ENCODE data around the gene MACROD1. TPM values are rescaled to one million over a fixed set of nuclear protein-coding genes. Genes with fewer than 3 reads are reported as not detected.

The MACROD1 gene
- total RNA-seq, 1 experiment from 2014 or later, result 36.9 TPM

DNA sequence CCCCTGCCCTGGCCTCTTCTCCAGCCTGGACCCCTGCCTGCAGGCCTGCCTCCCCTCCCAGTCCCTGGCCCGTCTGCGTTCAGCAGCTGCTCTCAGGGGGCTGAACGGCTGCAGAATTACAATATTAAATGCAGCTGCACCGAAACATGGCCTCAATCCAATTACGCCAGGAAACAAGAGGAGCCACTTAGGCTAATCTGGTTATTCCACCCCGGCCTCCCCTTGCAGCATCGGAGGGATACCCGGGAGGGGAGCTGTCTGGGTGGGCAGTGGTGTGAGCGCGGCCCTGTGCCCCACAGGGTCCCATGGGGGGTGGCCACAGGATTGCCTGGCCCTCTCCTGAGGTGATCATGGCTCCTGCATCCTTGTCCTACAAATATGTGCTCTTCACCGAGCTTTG lies 87.6 kb downstream of the MACROD1 start (continued):
- TF ChIP-seq, protein P1, sequence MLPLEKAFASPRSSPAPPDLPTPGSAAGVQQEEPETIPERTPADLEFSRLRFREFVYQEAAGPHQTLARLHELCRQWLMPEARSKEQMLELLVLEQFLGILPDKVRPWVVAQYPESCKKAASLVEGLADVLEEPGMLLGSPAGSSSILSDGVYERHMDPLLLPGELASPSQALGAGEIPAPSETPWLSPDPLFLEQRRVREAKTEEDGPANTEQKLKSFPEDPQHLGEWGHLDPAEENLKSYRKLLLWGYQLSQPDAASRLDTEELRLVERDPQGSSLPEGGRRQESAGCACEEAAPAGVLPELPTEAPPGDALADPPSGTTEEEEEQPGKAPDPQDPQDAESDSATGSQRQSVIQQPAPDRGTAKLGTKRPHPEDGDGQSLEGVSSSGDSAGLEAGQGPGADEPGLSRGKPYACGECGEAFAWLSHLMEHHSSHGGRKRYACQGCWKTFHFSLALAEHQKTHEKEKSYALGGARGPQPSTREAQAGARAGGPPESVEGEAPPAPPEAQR (CRISPR knock-in tag; IDR thresholded peaks at IDR 0.05), result no peak
- TF ChIP-seq, protein P2, sequence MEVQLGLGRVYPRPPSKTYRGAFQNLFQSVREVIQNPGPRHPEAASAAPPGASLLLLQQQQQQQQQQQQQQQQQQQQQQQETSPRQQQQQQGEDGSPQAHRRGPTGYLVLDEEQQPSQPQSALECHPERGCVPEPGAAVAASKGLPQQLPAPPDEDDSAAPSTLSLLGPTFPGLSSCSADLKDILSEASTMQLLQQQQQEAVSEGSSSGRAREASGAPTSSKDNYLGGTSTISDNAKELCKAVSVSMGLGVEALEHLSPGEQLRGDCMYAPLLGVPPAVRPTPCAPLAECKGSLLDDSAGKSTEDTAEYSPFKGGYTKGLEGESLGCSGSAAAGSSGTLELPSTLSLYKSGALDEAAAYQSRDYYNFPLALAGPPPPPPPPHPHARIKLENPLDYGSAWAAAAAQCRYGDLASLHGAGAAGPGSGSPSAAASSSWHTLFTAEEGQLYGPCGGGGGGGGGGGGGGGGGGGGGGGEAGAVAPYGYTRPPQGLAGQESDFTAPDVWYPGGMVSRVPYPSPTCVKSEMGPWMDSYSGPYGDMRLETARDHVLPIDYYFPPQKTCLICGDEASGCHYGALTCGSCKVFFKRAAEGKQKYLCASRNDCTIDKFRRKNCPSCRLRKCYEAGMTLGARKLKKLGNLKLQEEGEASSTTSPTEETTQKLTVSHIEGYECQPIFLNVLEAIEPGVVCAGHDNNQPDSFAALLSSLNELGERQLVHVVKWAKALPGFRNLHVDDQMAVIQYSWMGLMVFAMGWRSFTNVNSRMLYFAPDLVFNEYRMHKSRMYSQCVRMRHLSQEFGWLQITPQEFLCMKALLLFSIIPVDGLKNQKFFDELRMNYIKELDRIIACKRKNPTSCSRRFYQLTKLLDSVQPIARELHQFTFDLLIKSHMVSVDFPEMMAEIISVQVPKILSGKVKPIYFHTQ (CRISPR knock-in tag; IDR thresholded peaks at IDR 0.05), result no peak
- TF ChIP-seq, protein P3, sequence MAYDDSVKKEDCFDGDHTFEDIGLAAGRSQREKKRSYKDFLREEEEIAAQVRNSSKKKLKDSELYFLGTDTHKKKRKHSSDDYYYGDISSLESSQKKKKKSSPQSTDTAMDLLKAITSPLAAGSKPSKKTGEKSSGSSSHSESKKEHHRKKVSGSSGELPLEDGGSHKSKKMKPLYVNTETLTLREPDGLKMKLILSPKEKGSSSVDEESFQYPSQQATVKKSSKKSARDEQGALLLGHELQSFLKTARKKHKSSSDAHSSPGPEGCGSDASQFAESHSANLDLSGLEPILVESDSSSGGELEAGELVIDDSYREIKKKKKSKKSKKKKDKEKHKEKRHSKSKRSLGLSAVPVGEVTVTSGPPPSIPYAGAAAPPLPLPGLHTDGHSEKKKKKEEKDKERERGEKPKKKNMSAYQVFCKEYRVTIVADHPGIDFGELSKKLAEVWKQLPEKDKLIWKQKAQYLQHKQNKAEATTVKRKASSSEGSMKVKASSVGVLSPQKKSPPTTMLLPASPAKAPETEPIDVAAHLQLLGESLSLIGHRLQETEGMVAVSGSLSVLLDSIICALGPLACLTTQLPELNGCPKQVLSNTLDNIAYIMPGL (CRISPR knock-in tag; IDR thresholded peaks at IDR 0.05), result no peak

DNA sequence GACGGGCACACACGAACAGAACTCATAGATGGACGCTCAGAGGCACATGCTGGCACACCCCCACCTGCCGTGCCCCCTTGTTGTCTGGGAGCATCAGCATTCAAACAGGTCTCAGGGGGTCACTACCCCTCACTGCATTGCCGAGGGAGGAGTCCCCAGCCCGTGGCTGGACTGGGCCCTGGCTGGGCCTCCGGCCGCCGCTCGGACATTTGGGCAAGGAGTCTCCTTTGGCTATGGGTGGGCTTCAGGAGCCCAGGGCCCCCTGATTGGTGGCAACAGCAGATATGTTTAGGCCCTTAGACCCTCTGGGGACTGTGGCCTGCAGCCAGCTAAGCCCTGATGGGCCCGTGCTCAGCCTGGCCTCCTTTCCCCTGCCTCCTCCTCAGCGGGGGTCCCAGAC lies 88.3 kb downstream of the MACROD1 start:
- Mint-ChIP-seq H3K36me3 (no peaks in the 10 kb centered on the region), H3K9me3 (no peaks in the 10 kb centered on the region), H3K4me1 (no peaks in the 10 kb centered on the region), H3K27ac (no peak overlapping the region), H3K4me3 (no peak overlapping the region), H3K27me3 (ENCODE audit: low read depth) (peaks cover 96% of the 10 kb centered on the region)
- ATAC-seq (no peak), DNase-seq (ENCODE audit: low spot score) (no peak)
- CTCF ChIA-PET, result interaction anchor here (0.6 to 2.0 kb wide), 5 partner anchors 11 to 742 kb away, joined by 3 to 6 read pairs (median 4); no protein-coding TSS in a partner anchor
- POLR2A ChIA-PET, result no interaction called here
- TF ChIP-seq ZNF416 (CRISPR knock-in tag; IDR thresholded peaks at IDR 0.05) (no peak), FOXP1 (CRISPR knock-in tag; IDR thresholded peaks at IDR 0.05; ENCODE audit: borderline replicate concordance) (no peak), NFATC4 (CRISPR knock-in tag; IDR thresholded peaks at IDR 0.05) (no peak), NR1H2 (CRISPR knock-in tag; IDR thresholded peaks at IDR 0.05) (no peak), NFYB (CRISPR knock-in tag; conservative IDR thresholded peaks at IDR 0.05; ENCODE audit: low read depth) (no peak), NR2C2 (CRISPR knock-in tag; IDR thresholded peaks at IDR 0.05) (no peak), ELF4 (CRISPR knock-in tag; IDR thresholded peaks at IDR 0.05; ENCODE audit: low read depth) (no peak), MYBL2 (CRISPR knock-in tag; IDR thresholded peaks at IDR 0.05) (no peak), ZNF317 (CRISPR knock-in tag; IDR thresholded peaks at IDR 0.05; ENCODE audit: borderline replicate concordance, low read depth) (no peak), TP53 (CRISPR knock-in tag; IDR thresholded peaks at IDR 0.05) (no peak), NR3C1 (CRISPR knock-in tag; conservative IDR thresholded peaks at IDR 0.05; ENCODE audit: low read depth) (no peak), SP1 (CRISPR knock-in tag; conservative IDR thresholded peaks at IDR 0.05) (no peak)
- TF ChIP-seq, protein P4, sequence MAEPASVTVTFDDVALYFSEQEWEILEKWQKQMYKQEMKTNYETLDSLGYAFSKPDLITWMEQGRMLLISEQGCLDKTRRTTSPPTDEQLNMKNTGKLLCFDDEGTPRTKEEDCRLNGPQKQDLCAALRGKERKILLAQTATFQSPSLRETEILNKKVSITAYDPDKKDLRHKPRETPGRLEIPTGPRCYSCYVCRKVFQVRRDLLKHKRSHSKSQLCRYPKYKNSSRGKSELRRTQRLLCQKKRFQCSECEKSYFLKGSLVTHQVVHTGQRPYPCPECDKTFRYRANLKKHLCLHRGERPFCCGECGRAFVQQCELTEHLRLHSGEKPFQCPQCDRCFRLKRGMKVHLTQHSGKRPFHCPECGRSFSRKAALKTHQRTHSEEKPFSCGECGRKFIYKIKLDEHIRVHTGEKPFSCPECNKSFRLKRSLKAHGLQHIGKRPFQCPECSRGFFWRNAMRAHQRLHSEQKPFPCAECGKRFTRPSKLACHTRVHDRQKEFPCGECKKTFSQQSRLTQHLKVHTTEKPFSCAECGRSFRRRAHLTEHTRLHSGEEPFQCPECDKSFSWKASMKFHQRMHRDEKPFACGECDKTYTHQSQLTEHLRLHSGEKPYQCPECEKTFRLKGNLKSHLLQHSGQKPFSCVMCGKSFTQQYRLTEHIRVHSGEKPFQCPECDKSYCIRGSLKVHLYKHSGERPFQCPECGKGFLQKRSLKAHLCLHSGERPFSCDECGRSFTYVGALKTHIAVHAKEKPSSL (CRISPR knock-in tag; conservative IDR thresholded peaks at IDR 0.05), result no peak
- TF ChIP-seq, protein P5, sequence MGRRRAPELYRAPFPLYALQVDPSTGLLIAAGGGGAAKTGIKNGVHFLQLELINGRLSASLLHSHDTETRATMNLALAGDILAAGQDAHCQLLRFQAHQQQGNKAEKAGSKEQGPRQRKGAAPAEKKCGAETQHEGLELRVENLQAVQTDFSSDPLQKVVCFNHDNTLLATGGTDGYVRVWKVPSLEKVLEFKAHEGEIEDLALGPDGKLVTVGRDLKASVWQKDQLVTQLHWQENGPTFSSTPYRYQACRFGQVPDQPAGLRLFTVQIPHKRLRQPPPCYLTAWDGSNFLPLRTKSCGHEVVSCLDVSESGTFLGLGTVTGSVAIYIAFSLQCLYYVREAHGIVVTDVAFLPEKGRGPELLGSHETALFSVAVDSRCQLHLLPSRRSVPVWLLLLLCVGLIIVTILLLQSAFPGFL (CRISPR knock-in tag; IDR thresholded peaks at IDR 0.05; ENCODE audit: borderline replicate concordance), result no peak
- TF ChIP-seq, protein P3 (CRISPR knock-in tag; IDR thresholded peaks at IDR 0.05), result no peak
- TF ChIP-seq, protein P6, sequence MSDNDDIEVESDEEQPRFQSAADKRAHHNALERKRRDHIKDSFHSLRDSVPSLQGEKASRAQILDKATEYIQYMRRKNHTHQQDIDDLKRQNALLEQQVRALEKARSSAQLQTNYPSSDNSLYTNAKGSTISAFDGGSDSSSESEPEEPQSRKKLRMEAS (CRISPR knock-in tag; IDR thresholded peaks at IDR 0.05), result no peak
- TF ChIP-seq, protein P7, sequence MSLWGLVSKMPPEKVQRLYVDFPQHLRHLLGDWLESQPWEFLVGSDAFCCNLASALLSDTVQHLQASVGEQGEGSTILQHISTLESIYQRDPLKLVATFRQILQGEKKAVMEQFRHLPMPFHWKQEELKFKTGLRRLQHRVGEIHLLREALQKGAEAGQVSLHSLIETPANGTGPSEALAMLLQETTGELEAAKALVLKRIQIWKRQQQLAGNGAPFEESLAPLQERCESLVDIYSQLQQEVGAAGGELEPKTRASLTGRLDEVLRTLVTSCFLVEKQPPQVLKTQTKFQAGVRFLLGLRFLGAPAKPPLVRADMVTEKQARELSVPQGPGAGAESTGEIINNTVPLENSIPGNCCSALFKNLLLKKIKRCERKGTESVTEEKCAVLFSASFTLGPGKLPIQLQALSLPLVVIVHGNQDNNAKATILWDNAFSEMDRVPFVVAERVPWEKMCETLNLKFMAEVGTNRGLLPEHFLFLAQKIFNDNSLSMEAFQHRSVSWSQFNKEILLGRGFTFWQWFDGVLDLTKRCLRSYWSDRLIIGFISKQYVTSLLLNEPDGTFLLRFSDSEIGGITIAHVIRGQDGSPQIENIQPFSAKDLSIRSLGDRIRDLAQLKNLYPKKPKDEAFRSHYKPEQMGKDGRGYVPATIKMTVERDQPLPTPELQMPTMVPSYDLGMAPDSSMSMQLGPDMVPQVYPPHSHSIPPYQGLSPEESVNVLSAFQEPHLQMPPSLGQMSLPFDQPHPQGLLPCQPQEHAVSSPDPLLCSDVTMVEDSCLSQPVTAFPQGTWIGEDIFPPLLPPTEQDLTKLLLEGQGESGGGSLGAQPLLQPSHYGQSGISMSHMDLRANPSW (CRISPR knock-in tag; conservative IDR thresholded peaks at IDR 0.05; ENCODE audit: low read depth), result no peak

Measured in WTC11 (cell line).